ENCODE data around the gene STX3. TPM values are rescaled to one million over a fixed set of nuclear protein-coding genes. Genes with fewer than 3 reads are reported as not detected.

STX3 gene
- total and polyA plus RNA-seq, 2 of the 8 experiments (the other 6 are each of a cell fraction or from before 2014, with no cell fraction given) = 50.5 to 56.1 TPM

DNA sequence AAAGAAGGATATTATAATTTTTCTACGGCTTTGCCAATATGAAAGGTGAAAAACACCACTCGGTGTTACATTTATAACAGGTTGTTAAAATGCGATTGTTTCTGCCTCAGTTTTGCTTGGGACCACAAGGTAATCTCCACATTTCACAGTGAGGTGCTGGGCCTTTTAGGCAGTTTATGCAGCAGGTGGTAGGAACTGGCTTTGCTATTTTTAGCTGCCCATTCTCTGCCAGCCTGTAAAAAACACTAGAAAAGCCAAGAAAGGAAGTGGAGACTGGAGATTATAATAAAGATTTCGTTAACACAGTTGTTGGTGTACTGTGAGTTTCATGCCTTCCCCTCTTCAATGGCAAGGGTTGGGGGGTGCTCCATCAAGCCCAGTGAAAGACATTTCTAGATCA lies 63.4 kb downstream of the STX3 start (continued):
- TF ChIP-seq, protein P1, sequence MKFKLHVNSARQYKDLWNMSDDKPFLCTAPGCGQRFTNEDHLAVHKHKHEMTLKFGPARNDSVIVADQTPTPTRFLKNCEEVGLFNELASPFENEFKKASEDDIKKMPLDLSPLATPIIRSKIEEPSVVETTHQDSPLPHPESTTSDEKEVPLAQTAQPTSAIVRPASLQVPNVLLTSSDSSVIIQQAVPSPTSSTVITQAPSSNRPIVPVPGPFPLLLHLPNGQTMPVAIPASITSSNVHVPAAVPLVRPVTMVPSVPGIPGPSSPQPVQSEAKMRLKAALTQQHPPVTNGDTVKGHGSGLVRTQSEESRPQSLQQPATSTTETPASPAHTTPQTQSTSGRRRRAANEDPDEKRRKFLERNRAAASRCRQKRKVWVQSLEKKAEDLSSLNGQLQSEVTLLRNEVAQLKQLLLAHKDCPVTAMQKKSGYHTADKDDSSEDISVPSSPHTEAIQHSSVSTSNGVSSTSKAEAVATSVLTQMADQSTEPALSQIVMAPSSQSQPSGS (IDR thresholded peaks at IDR 0.05; ENCODE audit: low read length) = no peak
- no peak for TF ChIP-seq ASH2L (IDR thresholded peaks at IDR 0.05; ENCODE audit: low read length)
- TF ChIP-seq CREB1 (IDR thresholded peaks at IDR 0.05) = no peak
- TF ChIP-seq RNF2 (IDR thresholded peaks at IDR 0.05; ENCODE audit: borderline replicate concordance, low read depth, low read length, missing control alignments, poor library complexity, severe bottlenecking) = no peak
- TF ChIP-seq, protein P2, sequence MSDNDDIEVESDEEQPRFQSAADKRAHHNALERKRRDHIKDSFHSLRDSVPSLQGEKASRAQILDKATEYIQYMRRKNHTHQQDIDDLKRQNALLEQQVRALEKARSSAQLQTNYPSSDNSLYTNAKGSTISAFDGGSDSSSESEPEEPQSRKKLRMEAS (IDR thresholded peaks at IDR 0.05) = no peak
- no peak for TF ChIP-seq PHF8 (conservative IDR thresholded peaks at IDR 0.05; ENCODE audit: low read depth, low read length)
- TF ChIP-seq EGR1 (IDR thresholded peaks at IDR 0.05; ENCODE audit: borderline replicate concordance, low read depth, low read length) = no peak
- no peak for TF ChIP-seq FOSL1 (IDR thresholded peaks at IDR 0.05; ENCODE audit: insufficient read depth, low read depth, low read length)

Data from H1 (cell line).